Muscle layer of colon (tissue), 2 donors: ENCODE measurements around the gene SPRR3.
"Not testable (repeated sequence)": the region's sequence is repeated elsewhere in the genome, so short reads cannot be mapped to it uniquely, and the experiment has no call there.

Source experiments
- H3K27ac ChIP-seq: one replicate; pipeline ENCODE4 v1.7.0; 2013; ENCODE audit warnings: low read depth, mild to moderate bottlenecking, low read length, moderate library complexity
- H3K27me3 ChIP-seq, 2 donors: one replicate each; pipeline ENCODE4 v1.7.0; 2013; ENCODE audit warnings: low read length in 2 of 2, mild to moderate bottlenecking in 2 of 2; ENCODE audit not compliant: insufficient read depth in 2 of 2, control insufficient read depth in 1 of 2
- H3K36me3 ChIP-seq: one replicate; pipeline ENCODE4 v1.7.0; 2013; ENCODE audit warnings: mild to moderate bottlenecking, low read length; ENCODE audit not compliant: insufficient read depth
- H3K4me1 ChIP-seq: one replicate; pipeline ENCODE4 v1.7.0; 2013; ENCODE audit warnings: mild to moderate bottlenecking, low read length; ENCODE audit not compliant: insufficient read depth
- H3K4me3 ChIP-seq, 2 donors: one replicate each; pipeline ENCODE4 v1.7.0; 2013; ENCODE audit warnings: low read length in 2 of 2, low read depth in 1 of 2, mild to moderate bottlenecking in 1 of 2, moderate library complexity in 1 of 2
- H3K9ac ChIP-seq: one replicate; pipeline ENCODE4 v1.7.0; 2013; ENCODE audit warnings: low read length
- H3K9me3 ChIP-seq: one replicate; pipeline ENCODE4 v1.7.0; 2013; ENCODE audit warnings: mild to moderate bottlenecking, low read length
- donor health status: abdominal sarcoma.
- donor health status: Adenocarcinoma of cecum.

Gene SPRR3

DNA sequence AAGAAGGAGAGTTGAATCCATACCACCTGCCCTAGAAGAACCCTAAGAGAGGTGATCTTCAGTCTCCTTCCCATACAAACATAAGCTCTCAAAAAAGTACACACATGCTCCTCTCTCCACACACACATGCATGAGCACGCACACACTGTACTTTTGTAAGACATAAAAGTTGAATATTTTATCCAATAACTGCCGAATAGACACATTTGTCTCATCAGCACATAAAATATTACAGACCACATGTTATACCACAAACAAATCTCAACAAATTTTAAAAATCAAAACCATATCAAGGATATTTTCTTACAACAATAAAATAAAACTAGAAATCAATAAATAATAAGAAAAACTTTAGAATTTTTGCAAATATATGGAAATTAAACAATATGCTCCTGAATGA, 15.0 kb upstream of the SPRR3 start:
- Histone ChIP-seq H3K9ac (no peak overlapping the region), H3K9me3 (no peaks in the 10 kb centered on the region), H3K4me3 (no peak overlapping the region), H3K4me1 (no peaks in the 10 kb centered on the region), H3K36me3 (no peaks in the 10 kb centered on the region), H3K27me3 (no peaks in the 10 kb centered on the region), H3K27ac (no peak overlapping the region)

DNA sequence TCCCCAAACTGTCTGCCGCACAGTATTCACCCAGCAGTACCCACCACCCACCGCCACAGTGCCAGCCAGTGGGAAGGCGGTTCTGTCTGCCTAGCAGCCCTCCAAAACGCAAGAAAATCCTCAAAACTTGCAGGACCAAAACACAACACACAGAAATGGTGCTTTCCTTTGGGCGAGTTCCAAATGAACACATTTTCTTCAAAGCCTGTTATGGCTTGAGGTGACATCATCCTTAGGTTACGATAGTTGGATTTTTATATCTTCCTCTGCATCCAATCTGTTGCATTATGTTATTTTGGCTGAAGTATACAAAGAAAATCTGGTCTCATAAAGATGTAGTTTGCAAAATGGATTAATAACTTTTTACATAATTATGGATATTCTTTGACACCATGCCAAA, 8.4 kb upstream of the SPRR3 start:
- H3K27me3 ChIP-seq, result no peaks in the 10 kb centered on the region
- no peak overlapping the region for H3K4me3 ChIP-seq
- H3K9ac ChIP-seq, result no peak overlapping the region
- no peaks in the 10 kb centered on the region for H3K9me3 ChIP-seq
- no peaks in the 10 kb centered on the region for H3K36me3 ChIP-seq
- no peak overlapping the region for H3K27ac ChIP-seq
- no peaks in the 10 kb centered on the region for H3K4me1 ChIP-seq

DNA sequence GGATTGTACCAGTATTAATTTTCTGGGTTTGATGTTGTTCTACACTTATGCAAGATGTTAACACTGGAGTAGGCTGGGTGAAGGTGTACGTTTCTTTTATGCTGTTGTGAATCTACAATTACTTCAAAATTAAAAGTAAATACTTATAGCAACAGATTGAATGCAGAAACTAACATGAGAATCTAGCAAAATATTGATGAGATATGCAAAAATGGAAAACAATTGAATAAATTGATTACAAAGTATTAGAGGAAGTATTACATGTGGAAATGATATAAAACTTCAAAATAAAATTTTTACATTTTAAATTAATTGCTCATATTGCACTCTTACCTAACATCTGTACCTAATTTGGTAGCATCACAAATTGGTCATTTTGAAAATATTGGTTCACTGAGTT, 5.7 kb upstream of the SPRR3 start:
- Histone ChIP-seq H3K36me3 (no peaks in the 10 kb centered on the region), H3K9me3 (no peaks in the 10 kb centered on the region), H3K4me3 (no peak overlapping the region), H3K9ac (no peak overlapping the region), H3K27me3 (no peaks in the 10 kb centered on the region), H3K27ac (no peak overlapping the region), H3K4me1 (no peaks in the 10 kb centered on the region)

DNA sequence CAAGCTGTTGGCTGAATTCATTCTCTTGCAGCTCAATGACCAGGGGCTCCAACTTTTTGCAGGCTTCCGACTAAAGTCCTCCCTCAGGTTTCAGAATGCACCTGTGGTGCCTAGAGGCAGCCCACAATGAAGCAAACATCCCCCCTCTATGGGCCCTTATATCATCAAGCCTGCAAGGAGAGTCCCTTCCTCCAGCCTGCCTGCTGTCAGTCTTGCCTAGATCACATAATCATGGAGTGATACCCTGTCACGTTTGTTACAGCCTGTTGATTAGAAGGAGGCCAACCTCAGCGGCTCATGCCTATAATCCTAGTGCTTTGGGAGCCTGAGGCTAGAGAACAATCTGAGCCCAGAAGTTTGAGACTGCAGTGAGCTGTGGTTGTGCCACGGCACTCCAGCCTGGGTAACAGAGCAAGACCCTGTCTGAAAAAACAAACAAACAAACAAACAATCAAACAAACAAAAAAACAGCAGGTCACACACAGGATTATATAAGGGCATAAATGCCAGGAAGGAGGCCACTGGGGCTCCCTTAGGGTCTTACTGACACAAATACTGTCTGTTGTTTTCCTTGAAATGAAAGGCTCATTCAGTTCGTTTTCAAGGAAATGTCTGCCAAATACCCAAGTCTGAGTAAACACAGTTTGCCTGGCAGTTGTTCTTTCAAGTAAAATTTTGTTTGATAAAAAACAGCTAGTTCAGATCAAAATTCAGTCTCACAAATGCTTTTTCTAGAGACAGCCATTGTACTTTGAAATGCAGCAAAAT, 4.7 kb upstream of the SPRR3 start:
- Histone ChIP-seq H3K9me3 (no peaks in the 10 kb centered on the region), H3K4me3 (no peak overlapping the region), H3K9ac (no peak overlapping the region), H3K36me3 (no peaks in the 10 kb centered on the region), H3K4me1 (no peaks in the 10 kb centered on the region), H3K27ac (no peak overlapping the region), H3K27me3 (no peaks in the 10 kb centered on the region)

DNA sequence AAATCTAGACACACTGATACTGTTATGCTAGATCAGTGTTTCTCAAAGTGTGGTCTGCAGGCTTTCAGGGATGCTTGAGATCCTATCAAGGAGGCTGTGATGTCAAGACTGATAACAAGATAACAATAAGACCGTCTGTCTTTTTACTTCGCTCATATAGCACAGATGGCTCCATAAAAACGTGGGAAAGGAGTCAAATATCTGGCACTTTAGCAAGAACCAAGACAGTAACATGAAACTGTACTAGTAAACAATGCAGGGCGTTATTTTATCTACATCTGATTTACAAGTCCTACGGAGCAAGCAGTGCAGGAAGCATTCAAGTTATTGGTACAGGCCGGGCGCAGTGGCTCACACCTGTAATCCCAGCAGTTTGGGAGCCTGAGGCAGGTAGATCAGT, 3.6 kb upstream of the SPRR3 start:
- H3K27ac ChIP-seq, result no peak overlapping the region
- no peak overlapping the region for H3K9ac ChIP-seq

DNA sequence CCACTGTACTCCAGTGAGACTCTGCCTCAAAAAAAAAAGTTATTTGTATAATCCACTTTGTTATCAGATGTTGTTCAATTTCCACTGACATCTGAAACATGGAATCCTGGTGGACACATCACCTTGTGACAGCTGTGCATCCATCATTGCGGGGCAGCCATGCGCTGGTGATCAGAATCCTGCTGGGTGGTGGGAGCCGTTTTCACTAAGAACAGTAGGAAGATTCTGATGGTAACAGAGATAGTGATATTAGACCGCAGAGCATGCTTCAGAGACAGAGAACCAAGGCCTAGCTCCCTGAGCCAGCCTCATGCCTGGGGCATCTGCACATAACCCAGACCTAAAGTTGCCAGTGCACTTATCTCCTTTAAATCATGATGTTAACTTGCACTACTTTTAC, 3.1 kb upstream of the SPRR3 start:
- Histone ChIP-seq H3K4me3 (no peak overlapping the region), H3K9ac (no peak overlapping the region), H3K27me3 (no peaks in the 10 kb centered on the region), H3K9me3 (no peaks in the 10 kb centered on the region), H3K27ac (no peak overlapping the region), H3K36me3 (no peaks in the 10 kb centered on the region), H3K4me1 (no peaks in the 10 kb centered on the region)

More for the DNA sequence above, 3.6 kb upstream of the SPRR3 start:
- Histone ChIP-seq H3K27me3 (no peaks in the 10 kb centered on the region), H3K4me1 (no peaks in the 10 kb centered on the region), H3K9me3 (no peaks in the 10 kb centered on the region), H3K36me3 (no peaks in the 10 kb centered on the region), H3K4me3 (no peak overlapping the region)

DNA sequence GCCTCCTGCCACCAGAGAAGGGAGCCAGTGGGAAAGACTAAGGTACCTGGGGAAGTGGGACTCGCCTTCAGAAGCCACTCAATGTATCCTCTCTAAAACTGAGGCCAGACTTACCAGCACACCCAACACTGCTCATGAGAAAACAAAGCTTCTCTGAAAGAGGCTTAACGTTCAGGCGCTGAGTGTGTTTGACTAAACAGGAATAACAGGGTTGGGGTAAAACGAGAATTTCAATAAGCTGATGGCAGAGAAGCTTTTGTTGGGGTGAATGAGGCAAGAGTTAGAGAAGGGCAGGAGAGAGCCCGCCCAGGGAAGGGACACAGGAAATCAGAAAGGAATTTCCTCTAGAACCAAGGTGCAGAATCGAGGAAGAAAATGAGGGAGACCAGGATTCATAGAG, 1.7 kb upstream of the SPRR3 start:
- Histone ChIP-seq H3K27ac (no peak overlapping the region), H3K27me3 (no peaks in the 10 kb centered on the region)

DNA sequence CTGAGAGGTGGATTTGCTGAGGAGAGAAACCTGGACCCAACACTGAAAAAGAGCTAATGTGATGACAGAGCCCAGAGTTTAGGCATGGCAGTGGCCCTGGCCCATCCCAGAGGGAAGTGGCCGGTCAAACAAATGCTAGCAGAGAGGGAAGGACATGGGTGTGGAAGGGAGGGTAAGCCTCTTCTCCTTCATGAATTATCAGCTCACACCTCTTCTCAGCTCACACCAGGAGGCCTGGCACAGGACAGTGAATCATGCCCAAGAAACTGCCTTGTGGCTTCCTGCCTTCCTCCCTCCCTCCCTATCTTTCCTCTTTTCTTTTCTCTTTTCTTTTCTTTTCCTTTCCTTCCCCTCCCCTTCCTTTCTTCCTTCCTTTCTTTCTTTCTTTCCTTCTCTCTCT, 1.3 kb upstream of the SPRR3 start:
- Histone ChIP-seq H3K4me3 (no peak overlapping the region), H3K27ac (no peak overlapping the region), H3K36me3 (no peaks in the 10 kb centered on the region), H3K9me3 (no peaks in the 10 kb centered on the region), H3K4me1 (no peaks in the 10 kb centered on the region), H3K27me3 (no peaks in the 10 kb centered on the region), H3K9ac (no peak overlapping the region)

More for the DNA sequence above, 1.7 kb upstream of the SPRR3 start:
- Histone ChIP-seq H3K9me3 (no peaks in the 10 kb centered on the region), H3K36me3 (no peaks in the 10 kb centered on the region), H3K4me3 (no peak overlapping the region), H3K9ac (no peak overlapping the region), H3K4me1 (no peaks in the 10 kb centered on the region)

DNA sequence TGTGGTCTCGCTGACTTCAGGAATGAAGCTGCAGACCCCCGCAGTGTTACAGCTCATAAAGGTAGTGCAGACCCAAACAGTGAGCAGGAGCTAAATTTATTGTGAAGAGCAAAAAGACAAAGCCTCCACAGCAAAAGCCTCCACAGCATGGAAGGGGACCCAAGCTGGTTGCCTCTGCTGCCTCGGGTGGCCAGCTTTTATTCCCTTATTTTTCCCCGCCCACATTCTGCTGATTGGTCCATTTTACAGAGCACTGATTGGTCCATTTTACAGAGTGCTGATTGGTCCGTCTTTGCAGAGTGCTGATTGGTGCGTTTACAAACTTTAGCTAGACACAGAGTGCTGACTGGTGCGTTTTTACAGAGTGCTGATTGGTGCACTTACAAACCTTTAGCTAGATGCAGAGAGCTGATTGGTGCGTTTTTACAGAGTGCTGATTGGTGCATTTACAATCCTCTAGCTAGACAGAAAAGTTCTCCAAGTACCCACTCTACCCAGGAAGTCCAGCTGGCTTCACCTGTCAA, 9.7 kb downstream of the SPRR3 start:
- H3K4me3 ChIP-seq, H3K36me3 ChIP-seq, H3K4me1 ChIP-seq, H3K9me3 ChIP-seq, H3K27ac ChIP-seq, H3K9ac ChIP-seq, H3K27me3 ChIP-seq: not testable (repeated sequence)

DNA sequence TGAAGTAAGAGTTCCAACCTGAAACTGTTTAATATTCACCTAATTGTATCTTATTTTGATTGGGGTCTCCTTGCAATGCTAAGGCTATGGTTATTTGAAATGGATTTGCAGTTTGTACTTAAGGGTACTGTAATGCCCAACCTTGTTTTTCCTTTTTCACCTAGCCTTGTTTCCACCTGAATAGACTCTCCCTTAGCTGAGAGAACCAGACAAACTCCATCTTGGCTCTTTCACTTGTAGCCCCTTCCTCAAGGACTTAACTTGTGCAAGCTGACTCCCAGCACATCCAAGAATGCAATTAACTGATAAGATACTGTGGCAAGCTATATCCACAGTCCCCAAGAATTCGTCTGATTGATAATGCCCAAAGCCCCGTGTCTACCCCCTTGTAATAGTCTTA, 20.3 kb downstream of the SPRR3 start:
- H3K9me3 ChIP-seq, H3K27me3 ChIP-seq, H3K9ac ChIP-seq, H3K4me3 ChIP-seq, H3K27ac ChIP-seq, H3K36me3 ChIP-seq, H3K4me1 ChIP-seq: not testable (repeated sequence)

DNA sequence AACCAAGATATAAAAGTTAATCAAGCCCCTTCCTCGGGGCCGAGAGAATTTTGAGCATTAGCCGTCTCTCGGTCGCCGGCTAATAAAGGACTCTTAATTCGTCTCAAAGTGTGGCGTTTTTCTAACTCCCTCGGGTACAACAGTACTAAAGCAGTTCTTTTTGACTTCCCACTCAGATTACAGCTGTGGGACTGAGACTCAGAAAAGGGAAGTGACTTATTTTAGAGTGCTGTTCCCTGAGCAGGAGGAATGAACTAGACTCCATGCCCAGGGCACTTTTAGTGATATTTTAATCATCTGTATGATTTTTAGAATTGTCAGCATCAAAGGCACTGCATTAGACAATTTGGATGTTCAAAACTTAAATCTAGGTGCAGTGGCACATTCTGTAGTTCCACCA, 20.8 kb downstream of the SPRR3 start:
- H3K9me3 ChIP-seq, H3K36me3 ChIP-seq, H3K27me3 ChIP-seq, H3K27ac ChIP-seq, H3K4me3 ChIP-seq, H3K4me1 ChIP-seq, H3K9ac ChIP-seq: not testable (repeated sequence)

DNA sequence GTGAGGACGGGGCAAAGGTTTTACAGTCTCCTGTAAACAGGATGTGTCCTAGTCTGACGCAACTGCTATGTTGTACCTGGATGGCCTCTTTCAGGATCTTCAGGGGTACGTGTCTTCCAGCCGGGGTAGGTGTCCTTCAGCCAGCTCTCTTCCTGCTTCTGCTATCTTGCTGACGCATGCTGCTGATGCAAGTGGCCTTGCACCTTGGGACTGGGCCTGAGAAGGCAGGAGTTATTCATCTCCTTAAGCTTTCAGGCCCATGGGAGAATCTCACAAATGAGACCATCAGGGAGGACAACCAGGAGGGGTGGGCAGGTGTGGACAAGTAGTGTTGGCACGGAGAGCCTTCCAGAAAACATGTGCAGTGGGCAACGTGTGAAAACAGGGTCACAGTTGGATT, 21.6 kb downstream of the SPRR3 start:
- no peak overlapping the region for H3K9ac ChIP-seq
- H3K27ac ChIP-seq, result no peak overlapping the region
- no peaks in the 10 kb centered on the region for H3K4me1 ChIP-seq
- no peaks in the 10 kb centered on the region for H3K9me3 ChIP-seq
- no peaks in the 10 kb centered on the region for H3K36me3 ChIP-seq
- H3K4me3 ChIP-seq, result no peak overlapping the region
- H3K27me3 ChIP-seq, result no peaks in the 10 kb centered on the region
